PC-3 (cell line): ENCODE data around the gene NOC2L.
A peak's percentile ranks its signal among the peaks of the same experiment; 100 is the strongest.

Experiments used
- EZH2 ChIP-seq: fragments of 300-600 bp; sonication (generic); IDR thresholded peaks from one replicate; pipeline ENCODE4 v1.6.1; 2017; ENCODE audit warnings: antibody characterized with exemption, mild to moderate bottlenecking, low read length; ENCODE audit not compliant: unreplicated experiment
- EZH2phosphoT487 ChIP-seq: fragments of 300-600 bp; sonication (generic); IDR thresholded peaks from 2 replicates; pipeline ENCODE4 v1.6.1; 2018; ENCODE audit warnings: mild to moderate bottlenecking, antibody characterized with exemption, low read length, borderline replicate concordance
- TF ChIP-seq, protein P1 (sequence below): fragments of 300-600 bp; sonication (generic); conservative IDR thresholded peaks from 2 replicates; pipeline ENCODE4 v1.5.1; 2017; ENCODE audit warnings: antibody characterized with exemption, low read depth, mild to moderate bottlenecking, low read length

DNA sequence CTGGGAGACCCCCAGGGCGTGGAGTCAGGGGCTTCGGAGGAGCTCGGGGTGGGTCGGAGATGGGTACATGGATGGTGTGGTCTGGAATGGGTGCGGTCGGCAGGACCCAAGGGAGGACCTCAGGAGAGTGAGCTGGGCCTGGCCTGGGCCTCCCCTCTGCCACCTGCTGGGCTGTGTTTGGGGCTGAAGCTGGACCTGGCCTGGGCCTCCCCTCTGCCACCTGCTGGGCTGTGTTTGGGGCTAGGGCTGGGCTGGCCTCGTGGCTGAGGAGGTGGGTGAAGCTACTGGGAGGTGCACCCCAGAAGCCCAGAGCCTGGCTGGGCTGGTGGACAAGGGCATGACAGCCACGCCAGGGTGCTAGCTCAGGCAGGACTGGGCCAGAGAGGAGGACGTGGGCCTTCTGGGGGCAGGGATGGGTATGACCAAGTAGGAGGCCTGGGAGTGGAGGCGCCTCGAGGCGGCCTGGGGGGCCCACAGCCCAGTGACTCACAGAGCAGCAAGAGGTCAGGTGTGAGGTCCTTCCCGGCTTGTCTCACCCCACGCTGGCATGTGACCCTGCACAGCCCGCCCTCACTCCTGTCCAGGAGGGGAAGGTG, 20.9 kb downstream of the NOC2L start:
- TF ChIP-seq, protein P1, sequence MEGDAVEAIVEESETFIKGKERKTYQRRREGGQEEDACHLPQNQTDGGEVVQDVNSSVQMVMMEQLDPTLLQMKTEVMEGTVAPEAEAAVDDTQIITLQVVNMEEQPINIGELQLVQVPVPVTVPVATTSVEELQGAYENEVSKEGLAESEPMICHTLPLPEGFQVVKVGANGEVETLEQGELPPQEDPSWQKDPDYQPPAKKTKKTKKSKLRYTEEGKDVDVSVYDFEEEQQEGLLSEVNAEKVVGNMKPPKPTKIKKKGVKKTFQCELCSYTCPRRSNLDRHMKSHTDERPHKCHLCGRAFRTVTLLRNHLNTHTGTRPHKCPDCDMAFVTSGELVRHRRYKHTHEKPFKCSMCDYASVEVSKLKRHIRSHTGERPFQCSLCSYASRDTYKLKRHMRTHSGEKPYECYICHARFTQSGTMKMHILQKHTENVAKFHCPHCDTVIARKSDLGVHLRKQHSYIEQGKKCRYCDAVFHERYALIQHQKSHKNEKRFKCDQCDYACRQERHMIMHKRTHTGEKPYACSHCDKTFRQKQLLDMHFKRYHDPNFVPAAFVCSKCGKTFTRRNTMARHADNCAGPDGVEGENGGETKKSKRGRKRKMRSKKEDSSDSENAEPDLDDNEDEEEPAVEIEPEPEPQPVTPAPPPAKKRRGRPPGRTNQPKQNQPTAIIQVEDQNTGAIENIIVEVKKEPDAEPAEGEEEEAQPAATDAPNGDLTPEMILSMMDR: peak; percentile 81
- no peak for TF ChIP-seq EZH2
- TF ChIP-seq EZH2phosphoT487: no peak
